Heart right ventricle (tissue), 16 donors: ENCODE data around the gene TMPRSS4. TPM values are rescaled to one million over a fixed set of nuclear protein-coding genes. Genes with fewer than 3 reads are reported as not detected.
A peak's percentile ranks its signal among the peaks of the same experiment; 100 is the strongest.

Experiments
- ATAC-seq, 8 donors: fragments of 200-7000 bp; cut with Tn5 transposase; one replicate each; pipeline ENCODE4 v1.9.1; 2020; ENCODE audit warnings: mild to moderate bottlenecking in 8 of 8, moderate library complexity in 8 of 8, moderate number of reproducible peaks in 1 of 8
- DNase-seq, 2 donors: peaks; one replicate each; pipeline ENCODE4 v3.0.0-alpha.2; 2020
- H3K27ac ChIP-seq, 10 donors: fragments of 200-600 bp; sonication (generic) in 2 of 10; one replicate each; pipeline versions ENCODE4 v1.5.0 to v1.8.0; 2020 to 2022; ENCODE audit warnings: mild to moderate bottlenecking in 3 of 10
- H3K27me3 ChIP-seq, 7 donors: fragments of 200-600 bp; one replicate each; pipeline ENCODE4 v1.8.0; 2021 to 2022; ENCODE audit warnings: mild to moderate bottlenecking in 2 of 7
- H3K36me3 ChIP-seq, 9 donors: fragments of 200-600 bp; sonication (generic) in 1 of 9; one replicate each; pipeline versions ENCODE4 v1.5.0 to v1.8.0; 2020 to 2022; ENCODE audit warnings: mild to moderate bottlenecking in 2 of 9
- H3K4me1 ChIP-seq, 9 donors: fragments of 200-600 bp; sonication (generic) in 1 of 9; one replicate each; pipeline versions ENCODE4 v1.5.0 to v1.8.0; 2020 to 2022; ENCODE audit warnings: mild to moderate bottlenecking in 4 of 9
- H3K4me3 ChIP-seq, 10 donors: fragments of 200-600 bp; sonication (generic) in 2 of 10; one replicate each; pipeline versions ENCODE4 v1.5.0 to v1.8.0; 2020 to 2022; ENCODE audit warnings: mild to moderate bottlenecking in 7 of 10, moderate library complexity in 2 of 10
- H3K9me3 ChIP-seq, 11 donors: fragments of 200-600 bp in 10 of 11; sonication (generic) in 2 of 11; one replicate each; pipeline versions ENCODE4 v1.5.0 to v1.8.0; 2013 to 2022; ENCODE audit warnings: mild to moderate bottlenecking in 2 of 11, control low read depth in 1 of 11, moderate library complexity in 1 of 11
- WGBS, 2 donors: extraction: QIAGEN DNeasy Blood & Tissue Kit; methylation state at CpG; one replicate each; pipeline ENCODE4 v1.1.7; 2013; ENCODE audit warnings: inconsistent platforms in 1 of 2; 5-methylcytosine and 5-hydroxymethylcytosine counted together
- intact Hi-C, 10 donors: fragments of 100-400 bp; cut with DNase I; formaldehyde crosslinking; loops; one replicate each; pipeline versions ENCODE4 v1.11.1 to v1.14.2; 2022
- polyA plus RNA-seq, 2 donors: library from polyadenylated mRNA; stranded (reverse); fragments of 200-250 nt; gene quantifications; one replicate each; pipeline ENCODE4 v1.2.3, GENCODE V29; 2013
- total RNA-seq, 10 donors: library from RNA; stranded (reverse); fragmentation: NEBNext Ultra II Directional in 3 of 10; extraction: Animal tissue kit (Norgen Biotek cat#: 25700) in 3 of 10; gene quantifications; one replicate each; pipeline versions ENCODE4 v1.2.1 to v1.2.4, GENCODE V29; 2021 to 2023
- TF ChIP-seq, protein P1 (sequence below), 9 donors: fragments of 200-600 bp; sonication (generic) in 2 of 9; IDR thresholded peaks; one replicate each; pipeline versions ENCODE4 v1.5.0 to v1.8.0; 2021 to 2022; ENCODE audit warnings: antibody characterized with exemption in 9 of 9, mild to moderate bottlenecking in 5 of 9, moderate library complexity in 1 of 9
- donor health status: Arrhythmogenic right ventricular cardiomyopathy.
- donor health status: ischemic (EF 13 %, LVEDD 7.1; RV severe dilation, severe dysfunction).
- donor health status: healthy with polysubstance abuse.
- donor health status: DM: no; HTN: yes; CAD: no.
- donor health status: DM: no; HTN: no; CAD: no.
- donor health status: ischemic (EF 25% LVEDD 6.9; RV normal size, moderate dysfunction).
- donor health status: ischemic (EF 25% LVEDD 5.7; RV mildly dilated, moderate dysfunction).
- donor health status: healthy.
- donor health status: DM: yes; HTN: yes; CAD: no.
- donor health status: Ischemic cardiomyopathy.
- donor health status: ischemic (EF 35%, LVEDD 5.7; RV mildly dilated, moderate dysfunction).
- donor health status: nonischemic (EF 11% LVEDD 7.7; RV severe dilation, severe dysfunction).
- donor health status: DM: yes; HTN: yes; CAD: no.
- donor health status: PGD.
- donor health status: ischemic (EF 29% LVEDD 5.4; RV normal size, mild dysfunction).
- donor health status: nonischemic (EF 23%, LVEDD 6.1; RV moderate dilation, normal function).

TMPRSS4 gene
- total and polyA plus RNA-seq, 12 donors: 0.34 to 1.4 (median 0.84) TPM; not detected in 8

DNA sequence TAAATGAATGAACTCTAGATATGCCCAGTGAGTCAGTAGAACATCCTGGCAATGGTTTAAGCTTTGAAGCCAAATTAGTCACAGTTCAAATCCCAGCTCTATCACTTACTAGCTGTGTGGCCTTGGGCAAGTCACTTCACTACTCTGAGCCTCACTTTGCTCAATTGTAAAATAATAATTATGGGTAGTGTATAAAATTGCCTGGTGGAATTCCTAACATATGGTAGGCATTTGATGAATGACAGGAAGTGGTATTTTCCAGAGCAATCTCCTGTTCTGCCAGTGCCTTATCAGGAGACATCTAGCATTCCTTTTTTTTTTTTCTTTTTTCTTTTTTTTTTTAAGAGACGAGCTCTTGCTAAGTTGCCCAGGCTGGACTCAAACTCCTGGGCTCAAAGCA lies 62.7 kb downstream of the TMPRSS4 start:
- TF ChIP-seq, protein P1, sequence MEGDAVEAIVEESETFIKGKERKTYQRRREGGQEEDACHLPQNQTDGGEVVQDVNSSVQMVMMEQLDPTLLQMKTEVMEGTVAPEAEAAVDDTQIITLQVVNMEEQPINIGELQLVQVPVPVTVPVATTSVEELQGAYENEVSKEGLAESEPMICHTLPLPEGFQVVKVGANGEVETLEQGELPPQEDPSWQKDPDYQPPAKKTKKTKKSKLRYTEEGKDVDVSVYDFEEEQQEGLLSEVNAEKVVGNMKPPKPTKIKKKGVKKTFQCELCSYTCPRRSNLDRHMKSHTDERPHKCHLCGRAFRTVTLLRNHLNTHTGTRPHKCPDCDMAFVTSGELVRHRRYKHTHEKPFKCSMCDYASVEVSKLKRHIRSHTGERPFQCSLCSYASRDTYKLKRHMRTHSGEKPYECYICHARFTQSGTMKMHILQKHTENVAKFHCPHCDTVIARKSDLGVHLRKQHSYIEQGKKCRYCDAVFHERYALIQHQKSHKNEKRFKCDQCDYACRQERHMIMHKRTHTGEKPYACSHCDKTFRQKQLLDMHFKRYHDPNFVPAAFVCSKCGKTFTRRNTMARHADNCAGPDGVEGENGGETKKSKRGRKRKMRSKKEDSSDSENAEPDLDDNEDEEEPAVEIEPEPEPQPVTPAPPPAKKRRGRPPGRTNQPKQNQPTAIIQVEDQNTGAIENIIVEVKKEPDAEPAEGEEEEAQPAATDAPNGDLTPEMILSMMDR (IDR thresholded peaks at IDR 0.05): no peak
- H3K27ac ChIP-seq: no peak overlapping the region
- DNase-seq (no peak), ATAC-seq (no peak)
- WGBS, 2 donors: 47 to 60% methylated on average over 1 of the region's 1 CpG
- H3K9me3 ChIP-seq: no peaks in the 10 kb centered on the region
- no peak overlapping the region for H3K4me3 ChIP-seq
- H3K27me3 ChIP-seq: peaks cover 0 to 12% (median 4%) of the 10 kb centered on the region in 7 donors
- H3K4me1 ChIP-seq: peaks cover 0 to 20% (median 5%) of the 10 kb centered on the region in 9 donors
- peaks cover 0 to 10% (median 0%) of the 10 kb centered on the region in 9 donors for H3K36me3 ChIP-seq
- intact Hi-C loops: no loop called here

DNA sequence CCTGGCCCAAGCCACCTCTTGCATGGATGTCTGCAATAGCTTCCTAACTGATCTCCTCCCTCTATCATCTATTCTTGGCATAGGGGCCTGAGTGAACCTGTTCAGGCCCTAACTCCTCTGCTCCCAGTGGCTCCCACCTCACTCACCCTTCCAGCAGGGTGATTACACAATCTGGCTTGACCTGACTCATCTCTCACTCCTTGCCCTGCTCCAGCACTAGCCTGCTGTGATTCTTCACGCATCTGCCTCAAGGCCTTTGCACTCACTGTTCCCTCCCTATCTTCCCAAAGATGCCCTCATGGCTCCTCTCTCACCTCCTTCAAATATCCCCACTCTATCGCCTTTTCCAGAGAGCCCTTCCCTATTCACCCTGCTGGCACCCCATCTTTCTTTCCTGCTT lies 65.2 kb downstream of the TMPRSS4 start:
- intact Hi-C loops: loop anchor here in 3 of 10 donors (10.0 kb wide), 2 partner anchors 213 to 343 kb away; partner anchors contain the start of gene UBE4A (in 1 of the 3)
- 58 to 75% methylated on average over 2 of the region's 2 CpGs for WGBS, 2 donors
- Histone ChIP-seq H3K4me1 (peaks cover 0 to 43% (median 19%) of the 10 kb centered on the region in 9 donors), H3K9me3 (no peaks in the 10 kb centered on the region), H3K36me3 (peaks cover 0 to 10% (median 0%) of the 10 kb centered on the region in 9 donors), H3K27ac (no peak overlapping the region), H3K27me3 (peaks cover 0 to 30% (median 4%) of the 10 kb centered on the region in 7 donors), H3K4me3 (no peak overlapping the region)
- no peak for ATAC-seq
- TF ChIP-seq, protein P1 (IDR thresholded peaks at IDR 0.05): no peak
- no peak for DNase-seq

DNA sequence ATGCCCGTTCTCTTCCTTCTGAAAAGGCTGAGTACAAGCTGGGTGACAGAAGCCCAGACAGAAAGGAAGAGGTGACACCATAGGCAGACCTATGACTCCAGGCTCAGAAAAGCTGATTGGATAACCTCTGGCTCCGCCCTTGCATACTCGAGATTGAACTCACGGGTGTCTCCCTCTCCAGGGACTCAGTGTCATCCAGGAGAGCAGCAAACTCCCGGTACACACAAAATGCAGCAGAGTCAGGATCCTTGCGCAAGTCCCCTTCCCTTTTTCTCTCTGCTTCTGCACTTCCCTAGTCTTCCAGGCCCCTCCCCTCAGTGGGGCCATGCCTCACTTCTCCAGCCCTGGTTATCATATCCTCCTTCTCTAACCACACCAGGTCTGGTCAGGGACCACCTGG lies 65.9 kb downstream of the TMPRSS4 start:
- peaks cover 0 to 10% (median 0%) of the 10 kb centered on the region in 9 donors for H3K36me3 ChIP-seq
- ATAC-seq: no peak
- TF ChIP-seq, protein P1 (IDR thresholded peaks at IDR 0.05): no peak
- WGBS, 2 donors: 54 to 66% methylated on average over 6 of the region's 6 CpGs
- H3K9me3 ChIP-seq: no peaks in the 10 kb centered on the region
- H3K27ac ChIP-seq: no peak overlapping the region
- peaks cover 0 to 43% (median 19%) of the 10 kb centered on the region in 9 donors for H3K4me1 ChIP-seq
- DNase-seq: no peak
- intact Hi-C loops: loop anchor here in 3 of 10 donors (10.0 kb wide), 2 partner anchors 212 to 342 kb away; partner anchors contain the start of gene UBE4A (in 1 of the 3)
- peaks cover 0 to 30% (median 4%) of the 10 kb centered on the region in 7 donors for H3K27me3 ChIP-seq
- H3K4me3 ChIP-seq: no peak overlapping the region

DNA sequence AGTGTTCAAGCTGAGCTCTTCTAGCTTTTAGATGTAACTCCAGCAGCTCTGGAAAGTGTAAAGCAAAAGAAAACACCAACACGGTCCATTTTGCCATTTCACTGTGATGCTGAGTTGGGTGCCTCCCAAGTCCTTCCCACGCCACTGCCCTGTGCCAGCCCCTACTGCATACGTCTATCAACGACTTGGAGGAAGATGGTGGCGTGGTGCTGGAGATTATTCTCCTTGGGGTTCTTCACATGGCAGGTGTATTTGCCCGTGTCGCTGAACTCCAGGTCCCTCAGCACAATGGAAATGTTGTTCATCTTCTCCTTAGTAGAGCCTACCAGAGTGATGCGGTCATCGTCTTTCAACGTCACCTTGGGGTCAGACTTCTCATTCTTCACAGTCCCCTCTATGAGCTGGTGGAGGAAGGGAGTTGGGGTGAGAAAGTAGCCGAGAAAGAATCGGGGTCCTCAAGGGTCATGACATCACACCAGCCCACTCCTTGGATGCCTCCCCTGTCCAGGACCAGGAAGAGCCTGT lies 66.8 kb downstream of the TMPRSS4 start:
- ATAC-seq (no peak), DNase-seq (no peak)
- peaks cover 0 to 49% (median 19%) of the 10 kb centered on the region in 9 donors for H3K4me1 ChIP-seq
- H3K27me3 ChIP-seq: peaks cover 0 to 30% (median 4%) of the 10 kb centered on the region in 7 donors
- WGBS, 2 donors: 77 to 78% methylated on average over 12 of the region's 12 CpGs
- peaks cover 0 to 10% (median 0%) of the 10 kb centered on the region in 9 donors for H3K36me3 ChIP-seq
- H3K4me3 ChIP-seq: no peak overlapping the region
- TF ChIP-seq, protein P1 (IDR thresholded peaks at IDR 0.05): no peak
- peak overlapping the region in 5 of 10 donors; percentile 35 to 83 (median 47) for H3K27ac ChIP-seq
- no peaks in the 10 kb centered on the region for H3K9me3 ChIP-seq
- intact Hi-C loops: loop anchor here in 7 of 10 donors (2.0 to 10.0 kb wide), 5 partner anchors 27 to 341 kb away; partner anchors contain the start of gene UBE4A (in 1 of the 7)
